TTC549 (cell line): ENCODE results near the gene SYNGR1.

Experiments used
- FAIRE-seq: peaks from 2 replicates; lab custom pipeline; 2012; peaks lifted over from hg19 to GRCh38; lab: Jason Lieb, UNC

Gene SYNGR1

DNA sequence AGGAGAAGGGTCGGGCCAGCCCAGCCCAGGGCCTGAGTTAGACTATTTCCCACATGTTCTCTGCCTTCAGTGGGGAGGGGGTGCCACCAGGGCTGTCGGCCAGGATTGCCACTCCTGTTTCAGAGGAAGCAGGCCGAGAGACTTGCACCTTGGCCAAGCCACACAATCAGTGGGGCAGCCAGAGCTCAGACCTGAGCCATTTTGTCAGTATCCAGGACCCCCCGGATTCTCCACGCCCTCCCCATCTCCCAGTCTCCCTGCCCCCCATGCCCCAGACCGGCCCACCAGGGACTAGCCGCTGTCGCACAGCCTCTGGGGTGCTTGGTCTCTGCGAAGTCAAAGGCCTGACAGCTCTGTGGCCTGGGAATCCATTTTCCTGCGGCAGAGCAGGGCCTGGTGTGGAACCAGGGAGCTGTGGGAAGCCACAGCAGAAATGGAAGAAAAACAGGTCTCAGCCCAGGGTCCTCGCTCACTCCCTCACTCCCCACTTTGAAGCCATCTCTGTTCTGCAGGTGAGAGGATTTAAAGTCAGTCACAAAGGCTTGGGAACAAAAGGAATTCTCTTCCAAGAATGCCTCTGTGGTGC, 81.5 kb downstream of the SYNGR1 start:
- FAIRE-seq = no peak

DNA sequence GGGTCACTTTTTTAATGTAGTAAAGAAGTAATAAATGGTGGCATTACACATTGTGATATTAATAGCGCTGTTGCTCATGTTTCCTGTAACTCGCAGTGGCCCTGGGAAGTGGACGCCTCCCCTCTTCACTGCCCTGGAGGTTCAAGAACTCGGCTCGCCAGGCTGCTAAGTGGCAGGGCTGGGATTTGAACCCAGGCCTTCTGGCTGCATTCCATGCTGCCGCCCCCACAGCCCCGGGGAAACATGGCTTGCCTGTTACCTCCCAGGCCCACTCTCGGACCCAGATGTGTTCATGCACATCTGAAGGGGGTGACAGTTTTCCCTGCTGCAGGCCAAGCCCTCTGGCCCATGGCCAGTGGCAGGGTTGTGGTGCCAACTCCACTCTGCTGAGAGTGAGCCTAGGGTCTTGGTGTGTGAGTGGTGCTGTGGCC, 82.0 kb downstream of the SYNGR1 start:
- no peak for FAIRE-seq

DNA sequence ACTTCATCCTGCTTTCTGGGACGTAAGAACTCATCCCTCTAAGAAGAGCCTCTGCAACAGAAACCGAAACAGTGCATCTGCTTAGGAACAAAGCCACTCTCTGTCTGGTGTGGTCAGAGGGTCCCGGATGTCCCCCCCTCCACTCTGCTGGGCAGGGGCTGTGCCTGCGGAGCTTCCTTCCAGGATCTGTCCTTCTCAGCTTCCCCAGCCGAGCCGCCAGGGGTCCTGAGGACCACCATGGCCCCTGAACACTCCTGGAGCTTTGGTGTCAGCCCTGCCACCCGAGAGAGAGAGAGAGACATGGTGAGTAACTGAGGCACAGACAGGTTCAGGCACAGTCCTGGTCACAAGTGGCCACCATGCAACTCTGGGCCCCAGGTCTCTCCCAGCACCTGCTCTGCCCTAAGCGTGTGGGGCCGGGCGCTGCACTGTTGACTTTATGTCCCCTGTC, 82.6 kb downstream of the SYNGR1 start:
- FAIRE-seq = no peak

DNA sequence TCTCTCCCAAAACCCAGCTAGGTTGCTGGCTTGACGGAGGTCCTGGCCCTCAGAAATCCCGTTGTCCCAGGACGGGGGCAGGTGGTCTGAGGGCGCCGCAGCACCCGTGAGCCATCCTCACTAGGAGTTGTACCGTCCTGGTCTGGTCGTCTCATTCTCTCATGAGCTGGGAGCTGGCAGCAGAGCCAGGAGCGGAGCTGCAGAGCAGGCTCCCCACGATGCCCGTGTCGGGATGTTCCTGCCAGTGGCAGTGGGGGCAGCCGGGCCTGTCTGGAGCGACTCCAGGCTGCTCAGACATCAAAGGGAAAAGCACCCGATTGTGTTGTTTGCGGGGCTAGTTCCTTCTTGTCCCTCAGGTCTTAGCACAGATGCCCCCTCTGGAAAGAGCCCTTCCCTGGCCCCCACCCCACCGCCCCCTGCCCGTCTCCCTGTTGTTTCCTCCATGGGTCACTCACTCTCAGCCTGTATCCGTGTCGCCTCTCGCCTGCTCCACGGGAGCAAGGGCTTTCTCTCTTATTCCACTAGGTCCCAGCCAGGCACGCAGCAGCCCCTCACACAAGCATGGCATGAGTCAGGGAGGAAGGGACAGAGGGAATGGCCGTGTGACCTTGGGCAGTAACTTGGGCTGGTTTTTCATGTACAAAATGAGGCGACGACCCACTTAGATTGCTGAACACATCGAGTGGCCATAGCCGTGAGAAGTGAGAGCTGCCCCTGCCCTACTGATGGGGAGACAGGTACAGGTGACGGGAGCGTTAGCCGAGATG, 83.9 kb downstream of the SYNGR1 start:
- no peak for FAIRE-seq

DNA sequence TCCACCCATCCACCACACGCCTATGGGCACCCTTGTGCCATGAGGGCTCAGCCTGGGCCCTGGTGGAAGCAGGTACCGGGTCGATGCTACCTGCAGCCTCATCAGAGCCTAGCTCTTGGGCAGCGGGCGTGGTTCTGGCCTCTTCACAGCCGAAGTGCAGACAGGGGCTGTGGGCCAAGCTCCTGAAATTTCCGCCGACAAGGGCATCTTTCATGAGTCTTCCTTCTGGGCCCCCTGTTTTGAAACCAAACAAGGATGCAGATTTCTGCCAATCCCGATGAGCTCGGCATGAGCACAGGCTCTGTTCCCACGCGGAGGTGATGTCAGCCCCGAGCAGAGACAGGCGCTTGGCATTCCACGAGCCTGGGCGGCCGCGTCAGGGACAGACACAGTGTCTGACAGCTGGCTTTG, 84.5 kb downstream of the SYNGR1 start:
- no peak for FAIRE-seq

DNA sequence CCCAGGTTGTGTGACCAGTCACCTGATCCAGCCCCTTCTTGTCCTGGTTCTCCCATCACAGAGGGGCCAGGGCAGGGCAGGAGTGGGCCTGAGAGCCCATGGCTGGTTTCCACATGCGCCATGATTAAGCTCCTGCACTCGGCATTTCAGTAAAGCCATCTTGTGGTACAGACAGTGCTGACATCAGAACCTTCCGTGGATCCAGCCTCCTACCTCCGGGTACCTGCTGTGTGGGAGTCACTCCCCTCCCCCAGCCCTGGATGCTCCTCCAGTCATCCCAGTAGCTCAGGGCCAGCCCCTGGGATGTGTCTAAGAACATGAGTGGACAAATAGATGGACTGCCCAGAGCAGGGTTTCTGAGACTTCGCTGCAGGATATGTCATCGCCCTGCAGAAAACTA, 84.9 kb downstream of the SYNGR1 start:
- FAIRE-seq = no peak
